GM12878 (cell line): Measurements from ENCODE around the gene OR51G2. TPM values are rescaled to one million over a fixed set of nuclear protein-coding genes. Genes with fewer than 3 reads are reported as not detected.

Experiments used
- ATAC-seq: fragments of 200-7000 bp; cut with Tn5 transposase; 3 replicates; pipeline ENCODE4 v1.9.1; 2020; ENCODE audit warnings: mild to moderate bottlenecking, moderate library complexity
- BruUV-seq: library from RNA; stranded (reverse); fragments of 400-500 nt; replicated peaks from 2 replicates; lab custom pipeline; 2021; lab: Mats Ljungman, UMichigan
- CTCF ChIA-PET: fragments of 300-600 bp; sonication (Branson Sonifier 250); formaldehyde crosslinking; extraction: SDS; loops from one replicate; lab custom pipeline; 2021; ENCODE audit warnings: inconsistent platforms; lab: Yijun Ruan, JAX
- POLR2A ChIA-PET: fragments of 350-600 bp; formaldehyde crosslinking; extraction: SDS; loops from one replicate; lab custom pipeline; 2021; ENCODE audit warnings: inconsistent platforms; lab: Charles Lee
- RAD21 ChIA-PET: fragments of 300-600 bp; sonication (Branson Sonifier 250); formaldehyde crosslinking; loops from one replicate; lab custom pipeline; 2023; ENCODE audit warnings: antibody characterized with exemption; ENCODE audit not compliant: unreplicated experiment; lab: Charles Lee
- SMC1A ChIA-PET: fragments of 300-600 bp; sonication (Branson Sonifier 250); formaldehyde crosslinking; loops from one replicate; lab custom pipeline; 2023; ENCODE audit not compliant: unreplicated experiment, uncharacterized antibody; lab: Charles Lee
- DNase-seq: peaks from one replicate; pipeline ENCODE4 v3.0.0-alpha.2; 2011; ENCODE audit warnings: low read depth, low spot score
- FAIRE-seq: peaks from 3 replicates; lab custom pipeline; 2011; peaks lifted over from hg19 to GRCh38; lab: Jason Lieb, UNC
- H2AFZ ChIP-seq: 2 replicates; pipeline ENCODE4 v1.6.0; 2011; ENCODE audit warnings: low read depth, low read length, control low read depth; ENCODE audit not compliant: control insufficient read depth
- H3K27ac ChIP-seq: 2 replicates; pipeline ENCODE4 v1.5.1; 2011; ENCODE audit warnings: control low read depth; ENCODE audit not compliant: control insufficient read depth, insufficient read depth
- H3K27me3 ChIP-seq, 2 experiments: replicated peaks in 1 of 2; 2 replicates each; pipeline versions ENCODE4 v1.6.0 to v1.6.1; 2011; ENCODE audit warnings: low read length in 1 of 2; ENCODE audit not compliant: control insufficient read depth in 2 of 2, insufficient read depth in 2 of 2
- H3K36me3 ChIP-seq, 2 experiments: 2 replicates each; pipeline ENCODE4 v1.5.1; 2011; ENCODE audit warnings: low read length in 1 of 2; ENCODE audit not compliant: control insufficient read depth in 2 of 2, insufficient read depth in 2 of 2
- H3K4me1 ChIP-seq: 2 replicates; pipeline ENCODE4 v1.6.1; 2011; ENCODE audit warnings: mild to moderate bottlenecking, low read length, moderate library complexity, mixed read lengths; ENCODE audit not compliant: control insufficient read depth, insufficient read depth
- H3K4me2 ChIP-seq: 2 replicates; pipeline ENCODE4 v1.6.0; 2011; ENCODE audit warnings: control low read depth; ENCODE audit not compliant: control insufficient read depth, insufficient read depth
- H3K4me3 ChIP-seq: fragments of 200-600 bp; sonication (generic); 2 replicates; pipeline ENCODE4 v1.5.1; 2016
- H3K79me2 ChIP-seq: 2 replicates; pipeline ENCODE4 v1.6.0; 2011; ENCODE audit warnings: low read length; ENCODE audit not compliant: control insufficient read depth, insufficient read depth
- H3K9ac ChIP-seq: 2 replicates; pipeline ENCODE4 v1.8.0; 2011; ENCODE audit warnings: low read length, control low read depth, mixed read lengths; ENCODE audit not compliant: control insufficient read depth, insufficient read depth
- H3K9me3 ChIP-seq: replicated peaks from 3 replicates; pipeline ENCODE4 v1.5.1; 2011; ENCODE audit warnings: mild to moderate bottlenecking, low read length; ENCODE audit not compliant: control insufficient read depth, insufficient read depth
- H4K20me1 ChIP-seq: 2 replicates; pipeline ENCODE4 v1.6.0; 2011; ENCODE audit not compliant: control insufficient read depth, insufficient read depth
- BCL3 ChIP-seq: IDR thresholded peaks from 2 replicates; pipeline ENCODE4 v1.6.1; 2011; ENCODE audit warnings: borderline replicate concordance, low read depth, mild to moderate bottlenecking, moderate library complexity, low read length; ENCODE audit not compliant: insufficient read depth, poor library complexity, severe bottlenecking
- BRCA1 ChIP-seq: IDR thresholded peaks from 2 replicates; pipeline ENCODE4 v1.6.1; 2011; ENCODE audit warnings: low read depth, low read length, improper control_type of control experiment
- CUX1 ChIP-seq: IDR thresholded peaks from 2 replicates; pipeline ENCODE4 v1.6.1; 2012; ENCODE audit warnings: improper control_type of control experiment, low read depth, low read length; ENCODE audit not compliant: insufficient replicate concordance
- E4F1 ChIP-seq: fragments of 450-650 bp; IDR thresholded peaks from 2 replicates; pipeline ENCODE4 v1.6.1; 2018; ENCODE audit warnings: borderline replicate concordance, mild to moderate bottlenecking; ENCODE audit not compliant: partially characterized antibody
- IRF3 ChIP-seq: fragments of 450-650 bp; IDR thresholded peaks from 2 replicates; pipeline ENCODE4 v1.6.1; 2014; ENCODE audit warnings: mild to moderate bottlenecking
- NFIC ChIP-seq: IDR thresholded peaks from 2 replicates; pipeline ENCODE4 v1.6.1; 2012; ENCODE audit warnings: low read depth, mild to moderate bottlenecking, inconsistent platforms, low read length, moderate library complexity
- NRF1 ChIP-seq: conservative IDR thresholded peaks from 2 replicates; pipeline ENCODE4 v1.6.1; 2011; ENCODE audit warnings: mild to moderate bottlenecking, low read depth, low read length, improper control_type of control experiment
- RELA ChIP-seq: fragments of 450-650 bp; IDR thresholded peaks from 2 replicates; pipeline ENCODE4 v1.8.0; 2014; ENCODE audit warnings: borderline replicate concordance; ENCODE audit not compliant: partially characterized antibody
- ZNF687 ChIP-seq: fragments of 450-650 bp; IDR thresholded peaks from 2 replicates; pipeline ENCODE4 v1.6.1; 2017; ENCODE audit warnings: mild to moderate bottlenecking, moderate library complexity
- WGBS: methylation state at CpG from one replicate; pipeline ENCODE4 v1.1.6; 2016; ENCODE audit warnings: low lambda C conversion rate; ENCODE audit not compliant: insufficient replicate concordance, insufficient coverage; ENCODE audit errors: missing lambda C conversion rate; 5-methylcytosine and 5-hydroxymethylcytosine counted together
- in situ Hi-C: fragments of 300-500 bp; cut with MboI; formaldehyde crosslinking; loops from 9 replicates; pipeline ENCODE4 v1.14.3; 2018; ENCODE audit warnings: mixed read lengths
- intact Hi-C: fragments of 100-400 bp; cut with micrococcal nuclease; formaldehyde crosslinking; loops from one replicate; pipeline ENCODE4 v1.14.2; 2022; ENCODE audit not compliant: unreplicated experiment
- polyA plus RNA-seq, 11 experiments: library from polyadenylated mRNA; depleted of rRNA in 4 of 11; unstranded in 6 of 11; stranded (reverse) in 5 of 11; fragments of >200 nt; fragmentation: Nextera tagmentation in 4 of 11; fragmentation: Illumina TruSeq in 1 of 11; extraction: Ambion mirVana in 4 of 11; extraction: Trizol in 1 of 11; gene quantifications; 1 replicate in 1 of 11; 2 replicates in 10 of 11; pipeline versions ENCODE4 v1.2.1 to v1.2.3, GENCODE V29; 2011 to 2016; ENCODE audit warnings: inconsistent platforms in 2 of 11, missing spikeins in 2 of 11, low read depth in 1 of 11
- total RNA-seq, 4 experiments: library from RNA; depleted of rRNA in 3 of 4; stranded (reverse); fragments of >200 nt in 3 of 4; fragmentation: Illumina TruSeq in 1 of 4; extraction: Trizol in 1 of 4; gene quantifications; 2 replicates each; pipeline versions ENCODE4 v1.2.1 to v1.2.3, GENCODE V29; 2013 to 2021

OR51G2 gene
- total and polyA plus RNA-seq, 10 of the 15 experiments (the other 5 are each of a cell fraction or from before 2014, with no cell fraction given) = not detected

GRCh38 chr11:4922304-4922703, 3.2 kb upstream of the OR51G2 start:
- SMC1A ChIA-PET = no interaction called here
- FAIRE-seq = no peak
- TF ChIP-seq BCL3 = no peak
- no peak for TF ChIP-seq IRF3
- TF ChIP-seq RELA = no peak
- no peak for TF ChIP-seq E4F1
- TF ChIP-seq NRF1 = no peak
- no peak for TF ChIP-seq NFIC
- TF ChIP-seq ZNF687 = no peak
- no peak for TF ChIP-seq BRCA1
- TF ChIP-seq CUX1 = no peak

More at GRCh38 chr11:4922304-4922703, 3.2 kb upstream of the OR51G2 start:
- in situ Hi-C loops = no loop called here
- no peak overlapping the region for H3K4me3 ChIP-seq
- ChIA-PET CTCF (no interaction called here), POLR2A (no interaction called here), RAD21 (no interaction called here)
- no peak for ATAC-seq
- intact Hi-C loops = no loop called here
- no peak overlapping the region for H3K9ac ChIP-seq
- 0% methylated on average over 1 of the region's 1 CpG for WGBS
- no peaks in the 10 kb centered on the region for H3K79me2 ChIP-seq
- no peak for DNase-seq
- BruUV-seq = no TSS peak
- H3K4me1 ChIP-seq = no peaks in the 10 kb centered on the region
- H3K36me3 ChIP-seq = no peaks in the 10 kb centered on the region
- no peaks in the 10 kb centered on the region for H4K20me1 ChIP-seq
- H3K27ac ChIP-seq = no peak overlapping the region
- H3K4me2 ChIP-seq = no peak overlapping the region
- no peak overlapping the region for H2AFZ ChIP-seq
- no peaks in the 10 kb centered on the region for H3K9me3 ChIP-seq
- H3K27me3 ChIP-seq = no peaks in the 10 kb centered on the region
